GM10266 (cell line): ENCODE measurements around the gene CTNNBL1.

Experiments
- DNase-seq: peaks from one replicate; pipeline ENCODE4 v3.0.0; 2012; ENCODE audit errors: extremely low spot score
- TF ChIP-seq, protein P1 (sequence below): IDR thresholded peaks from 2 replicates; pipeline ENCODE4 v1.5.1; 2012; ENCODE audit warnings: mild to moderate bottlenecking, low read depth; ENCODE audit not compliant: control insufficient read depth, insufficient read depth; ENCODE audit errors: missing control alignments

Gene CTNNBL1

DNA sequence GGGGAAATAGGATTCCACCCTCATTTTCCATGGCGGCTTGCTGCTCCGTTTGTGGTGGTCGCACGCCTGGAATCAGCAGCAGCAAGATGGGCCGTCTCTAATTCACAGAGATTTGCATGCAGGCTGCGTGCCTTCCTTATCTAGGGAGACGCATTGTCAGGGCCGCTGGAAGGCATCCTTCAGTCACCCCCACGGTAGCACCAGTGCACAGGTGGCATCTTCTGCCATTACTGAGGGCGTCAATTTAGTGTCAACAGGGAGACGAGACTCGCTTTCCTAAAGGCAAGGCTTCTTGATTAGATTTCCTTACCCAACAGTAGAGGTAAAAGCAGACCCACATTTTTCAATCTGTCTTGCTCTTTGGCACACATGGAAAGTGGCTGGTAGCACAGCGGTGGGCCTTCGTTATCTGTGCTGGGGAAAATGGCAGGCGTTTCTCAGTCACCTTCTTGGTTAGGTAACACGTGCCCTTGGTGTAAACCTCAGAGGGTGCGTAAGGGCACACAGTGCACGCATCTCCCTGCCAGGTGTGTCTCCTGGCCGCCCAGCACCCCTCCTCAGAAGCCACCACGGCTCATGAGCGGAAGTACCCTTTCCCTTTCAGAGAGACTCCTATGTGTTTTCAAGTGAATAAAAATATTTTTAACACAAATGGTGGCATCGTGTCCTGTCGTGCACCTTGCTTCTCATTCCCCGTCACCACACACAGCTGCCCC lies 181.8 kb downstream of the CTNNBL1 start:
- TF ChIP-seq, protein P1, sequence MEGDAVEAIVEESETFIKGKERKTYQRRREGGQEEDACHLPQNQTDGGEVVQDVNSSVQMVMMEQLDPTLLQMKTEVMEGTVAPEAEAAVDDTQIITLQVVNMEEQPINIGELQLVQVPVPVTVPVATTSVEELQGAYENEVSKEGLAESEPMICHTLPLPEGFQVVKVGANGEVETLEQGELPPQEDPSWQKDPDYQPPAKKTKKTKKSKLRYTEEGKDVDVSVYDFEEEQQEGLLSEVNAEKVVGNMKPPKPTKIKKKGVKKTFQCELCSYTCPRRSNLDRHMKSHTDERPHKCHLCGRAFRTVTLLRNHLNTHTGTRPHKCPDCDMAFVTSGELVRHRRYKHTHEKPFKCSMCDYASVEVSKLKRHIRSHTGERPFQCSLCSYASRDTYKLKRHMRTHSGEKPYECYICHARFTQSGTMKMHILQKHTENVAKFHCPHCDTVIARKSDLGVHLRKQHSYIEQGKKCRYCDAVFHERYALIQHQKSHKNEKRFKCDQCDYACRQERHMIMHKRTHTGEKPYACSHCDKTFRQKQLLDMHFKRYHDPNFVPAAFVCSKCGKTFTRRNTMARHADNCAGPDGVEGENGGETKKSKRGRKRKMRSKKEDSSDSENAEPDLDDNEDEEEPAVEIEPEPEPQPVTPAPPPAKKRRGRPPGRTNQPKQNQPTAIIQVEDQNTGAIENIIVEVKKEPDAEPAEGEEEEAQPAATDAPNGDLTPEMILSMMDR, result no peak
- DNase-seq, result no peak

DNA sequence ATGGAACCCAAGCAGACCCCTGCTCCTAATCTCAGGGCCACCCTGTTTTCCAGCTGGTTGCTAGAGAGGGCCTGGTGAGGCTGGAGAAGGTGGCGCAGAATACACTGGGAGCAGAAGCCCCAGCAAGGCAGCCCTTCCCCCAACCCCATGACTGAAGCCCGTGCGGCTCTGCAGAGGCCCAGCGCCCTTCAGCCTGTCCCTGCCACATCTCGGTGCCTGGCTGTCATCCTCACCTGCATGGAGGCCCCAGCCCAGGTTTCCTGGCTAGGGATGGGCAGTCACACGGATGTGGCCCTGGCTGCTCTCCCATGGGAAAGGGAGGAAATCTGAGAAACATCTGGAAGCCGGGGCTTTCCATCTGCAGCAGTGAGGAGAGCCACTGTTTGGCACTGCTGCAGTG lies 183.0 kb downstream of the CTNNBL1 start:
- TF ChIP-seq, protein P1, result no peak
- no peak for DNase-seq

DNA sequence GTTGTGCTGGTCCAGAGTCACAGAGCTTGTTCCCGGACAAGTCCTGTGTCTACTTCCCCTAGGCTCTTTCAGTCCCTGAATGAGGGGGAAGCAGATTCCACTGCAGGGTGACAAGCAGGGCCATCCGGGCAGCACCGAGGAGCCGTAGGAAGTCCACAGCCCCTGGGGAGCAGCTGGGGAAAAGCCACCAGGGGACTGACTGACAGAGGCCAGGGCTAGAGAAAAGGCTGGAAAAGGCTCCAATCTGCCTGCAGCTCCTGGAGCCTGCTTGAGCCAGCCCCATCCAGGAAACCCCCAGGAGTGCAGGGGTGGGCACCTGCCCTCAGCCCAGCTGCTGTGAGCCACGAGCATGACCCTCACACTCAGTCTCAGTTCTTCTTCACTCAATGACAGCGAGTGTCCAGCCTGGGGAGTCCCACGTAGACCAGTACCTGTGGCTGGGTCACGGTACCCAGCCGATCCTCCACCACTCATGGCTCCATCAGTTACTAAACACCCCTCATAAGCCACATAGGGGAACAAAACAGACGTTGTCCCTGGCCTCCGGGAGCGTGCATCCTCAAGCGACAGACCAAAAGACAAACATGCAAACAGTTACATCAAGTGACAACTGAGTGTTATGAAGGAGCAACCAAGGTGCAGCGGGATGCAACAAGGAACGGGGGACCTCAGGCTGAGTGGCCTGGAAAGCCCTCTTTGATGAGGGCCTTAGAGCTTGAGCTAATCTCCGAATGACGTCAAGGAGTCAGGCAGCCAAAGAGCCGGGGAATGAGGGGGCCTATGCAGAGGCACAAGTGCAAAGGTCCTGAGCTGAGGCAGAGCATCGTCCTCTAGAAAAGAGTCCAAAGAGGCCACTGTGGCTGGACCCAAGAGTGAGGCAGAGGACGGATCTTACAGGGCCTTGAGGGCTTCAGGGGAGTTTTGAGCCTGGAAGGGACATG lies 184.3 kb downstream of the CTNNBL1 start:
- no peak for DNase-seq

DNA sequence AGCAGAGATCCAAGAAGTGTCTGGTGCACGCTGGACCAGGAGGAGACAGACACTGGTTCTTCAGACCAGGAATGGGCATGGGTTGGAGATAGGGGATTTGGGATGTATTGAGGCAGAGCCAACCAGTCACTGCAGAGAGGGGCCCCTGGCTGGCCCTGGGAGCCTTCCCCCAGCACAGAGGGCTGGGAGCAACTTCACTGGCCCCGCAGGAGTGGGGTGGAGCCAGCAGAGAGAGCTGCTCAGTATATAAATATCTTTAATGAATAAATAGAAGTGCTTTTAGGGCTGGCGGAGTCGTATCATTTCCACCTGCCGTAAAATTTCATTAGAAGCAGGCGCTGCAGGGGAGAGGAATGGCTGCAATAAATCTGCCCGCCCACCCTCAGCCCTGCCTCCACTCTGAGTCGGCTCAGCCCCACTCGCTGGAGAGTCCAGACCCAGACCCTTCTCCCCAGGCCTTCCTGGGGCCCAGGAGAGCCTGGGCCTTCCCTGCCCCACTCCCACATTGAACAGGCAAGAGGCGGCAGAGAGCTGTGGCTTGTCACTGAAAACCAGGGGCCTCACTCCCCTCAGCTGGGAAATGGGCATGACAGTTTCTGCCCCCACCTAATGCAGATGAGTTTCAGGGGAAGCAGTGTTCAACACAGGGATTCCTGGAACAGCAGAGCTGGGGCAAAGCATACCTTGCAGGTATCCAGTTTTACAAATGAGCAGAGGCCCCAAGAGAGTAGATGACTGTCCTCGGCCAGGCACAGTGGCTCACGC lies 185.2 kb downstream of the CTNNBL1 start:
- no peak for DNase-seq
- TF ChIP-seq, protein P1, result no peak

More for the DNA sequence above, 184.3 kb downstream of the CTNNBL1 start:
- TF ChIP-seq, protein P1, result no peak

DNA sequence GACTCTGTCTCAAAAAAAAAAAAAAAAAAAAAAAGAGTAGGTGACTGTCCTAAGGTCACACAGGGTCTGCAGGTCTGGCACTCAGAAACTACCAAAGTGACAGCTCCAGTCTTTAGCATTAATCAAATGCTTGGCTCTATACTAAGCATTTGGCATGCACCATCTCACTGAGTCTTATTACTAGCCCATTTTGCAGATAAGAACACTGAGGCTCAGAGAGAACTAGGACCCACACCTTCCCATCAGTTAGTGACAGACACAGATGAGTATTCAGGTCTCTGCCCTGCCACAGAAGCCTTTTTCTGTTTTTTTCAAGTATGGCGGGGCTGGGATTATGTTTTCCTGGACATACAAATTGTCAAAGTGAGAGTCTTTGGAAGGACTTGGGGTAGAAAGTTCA lies 186.0 kb downstream of the CTNNBL1 start:
- TF ChIP-seq, protein P1, result no peak

DNA sequence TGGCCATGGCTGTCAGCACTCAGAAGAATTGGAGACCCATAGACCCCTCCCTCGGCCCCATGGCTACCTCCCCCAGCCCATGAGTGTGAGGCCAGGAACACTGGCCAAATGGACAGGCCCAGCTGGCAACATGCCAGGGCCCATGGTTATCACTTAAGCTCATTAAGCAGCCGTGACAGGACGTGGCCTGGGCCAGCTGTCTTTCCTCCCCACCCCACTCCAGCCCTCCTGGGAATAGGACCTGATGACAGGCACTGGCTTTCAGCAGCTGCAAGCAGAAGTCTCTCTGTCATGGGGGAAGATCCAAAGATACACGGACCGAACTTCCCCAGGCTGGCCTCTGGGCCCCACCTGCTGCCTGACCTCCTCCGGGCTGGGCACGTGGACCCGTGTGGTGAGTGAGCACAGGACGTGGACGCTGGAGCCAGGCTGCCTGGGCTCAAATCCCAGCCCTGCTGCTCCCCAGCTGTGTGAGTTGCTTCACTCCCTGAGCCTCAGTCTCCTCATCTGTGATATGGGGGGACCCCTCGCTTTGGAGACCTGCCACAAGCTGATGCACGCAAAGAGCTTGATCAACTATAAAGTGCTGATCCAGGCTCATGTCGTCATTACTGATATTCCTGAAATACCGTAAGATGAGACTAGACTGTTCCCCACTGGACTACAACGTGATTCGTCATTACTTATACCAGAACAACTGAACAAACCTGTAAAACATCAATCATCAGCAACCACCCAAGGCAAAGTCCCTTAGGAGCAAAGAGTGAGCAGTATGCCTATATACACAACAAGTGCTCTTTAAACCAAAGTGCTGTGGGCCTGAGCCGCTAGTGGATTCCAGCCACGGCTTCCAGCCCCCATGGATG lies 187.1 kb downstream of the CTNNBL1 start:
- TF ChIP-seq, protein P1, result no peak
- DNase-seq, result no peak

More for the DNA sequence above, 186.0 kb downstream of the CTNNBL1 start:
- no peak for DNase-seq
